Caco-2 (cell line): ENCODE measurements around the gene SOX5. TPM values are rescaled to one million over a fixed set of nuclear protein-coding genes. Genes with fewer than 3 reads are reported as not detected.

Source experiments
- BruUV-seq: library from RNA; stranded (reverse); fragments of 400-500 nt; replicated peaks from 2 replicates; lab custom pipeline; 2021; lab: Mats Ljungman, UMichigan
- CTCF ChIA-PET: fragments of 300-600 bp; sonication (Branson Sonifier 250); formaldehyde crosslinking; loops from one replicate; lab custom pipeline; 2022; ENCODE audit warnings: antibody characterized with exemption; lab: Charles Lee
- POLR2A ChIA-PET: fragments of 300-600 bp; sonication (Branson Sonifier 250); formaldehyde crosslinking; loops from one replicate; lab custom pipeline; 2022; ENCODE audit warnings: antibody characterized with exemption; lab: Charles Lee
- DNase-seq, 2 experiments: peaks; one replicate each; pipeline versions ENCODE4 v3.0.0 to v3.0.0-alpha.2; 2020 to 2022
- H3K27me3 ChIP-seq: replicated peaks from 2 replicates; pipeline ENCODE4 v1.6.0; 2011; ENCODE audit warnings: low read length; ENCODE audit not compliant: control insufficient read depth, insufficient read depth
- H3K36me3 ChIP-seq: 2 replicates; pipeline ENCODE4 v1.5.1; 2011; ENCODE audit warnings: low read length; ENCODE audit not compliant: control insufficient read depth, insufficient read depth
- H3K4me1 ChIP-seq: fragments of 250-450 bp; sonication (Bioruptor Pico); 2 replicates; pipeline ENCODE4 v1.5.1; 2020; ENCODE audit warnings: mild to moderate bottlenecking
- H3K4me3 ChIP-seq: 2 replicates; pipeline ENCODE4 v1.5.1; 2011; ENCODE audit warnings: low read depth, mild to moderate bottlenecking, control low read depth, low read length
- H3K9me3 ChIP-seq: fragments of 250-450 bp; sonication (Bioruptor Pico); 2 replicates; pipeline ENCODE4 v1.5.1; 2020; ENCODE audit warnings: mild to moderate bottlenecking, moderate library complexity
- H3K27ac Mint-ChIP-seq: one replicate; pipeline ENCODE4 v1.8.0; 2022; ENCODE audit warnings: mixed read lengths; ENCODE audit not compliant: unreplicated experiment
- H3K27me3 Mint-ChIP-seq: one replicate; pipeline ENCODE4 v1.8.0; 2022; ENCODE audit warnings: mixed read lengths; ENCODE audit not compliant: insufficient read depth, unreplicated experiment
- H3K36me3 Mint-ChIP-seq: one replicate; pipeline ENCODE4 v1.8.0; 2022; ENCODE audit warnings: mild to moderate bottlenecking, mixed read lengths; ENCODE audit not compliant: insufficient read depth, unreplicated experiment
- H3K4me1 Mint-ChIP-seq: one replicate; pipeline ENCODE4 v1.8.0; 2022; ENCODE audit warnings: low read depth, mixed read lengths; ENCODE audit not compliant: unreplicated experiment
- H3K4me3 Mint-ChIP-seq: one replicate; pipeline ENCODE4 v1.8.0; 2022; ENCODE audit warnings: mild to moderate bottlenecking, moderate library complexity, mixed read lengths; ENCODE audit not compliant: unreplicated experiment
- H3K9me3 Mint-ChIP-seq: one replicate; pipeline ENCODE4 v1.8.0; 2022; ENCODE audit warnings: mixed read lengths; ENCODE audit not compliant: unreplicated experiment
- intact Hi-C: fragments of 100-400 bp; cut with micrococcal nuclease; formaldehyde crosslinking; loops from one replicate; pipeline ENCODE4 v1.10.0; 2022; ENCODE audit not compliant: unreplicated experiment
- total RNA-seq: library from RNA; stranded (reverse); gene quantifications from 2 replicates; pipeline ENCODE4 v1.2.3, GENCODE V29; 2022
- TF ChIP-seq, protein P1 (sequence below), 2 experiments: fragments of 200-600 bp in 1 of 2; IDR thresholded peaks; 1 replicate in 1 of 2; 2 replicates in 1 of 2; pipeline versions ENCODE4 v1.5.1 to v1.8.0; 2011 to 2022; ENCODE audit warnings: antibody characterized with exemption in 1 of 2, control low read depth in 1 of 2, inconsistent platforms in 1 of 2, low read depth in 1 of 2, low read length in 1 of 2, mild to moderate bottlenecking in 1 of 2, moderate library complexity in 1 of 2; ENCODE audit not compliant: insufficient read depth in 1 of 2, severe bottlenecking in 1 of 2, unreplicated experiment in 1 of 2

The SOX5 gene
- total RNA-seq, 1 experiment from 2014 or later: 15.4 TPM

DNA sequence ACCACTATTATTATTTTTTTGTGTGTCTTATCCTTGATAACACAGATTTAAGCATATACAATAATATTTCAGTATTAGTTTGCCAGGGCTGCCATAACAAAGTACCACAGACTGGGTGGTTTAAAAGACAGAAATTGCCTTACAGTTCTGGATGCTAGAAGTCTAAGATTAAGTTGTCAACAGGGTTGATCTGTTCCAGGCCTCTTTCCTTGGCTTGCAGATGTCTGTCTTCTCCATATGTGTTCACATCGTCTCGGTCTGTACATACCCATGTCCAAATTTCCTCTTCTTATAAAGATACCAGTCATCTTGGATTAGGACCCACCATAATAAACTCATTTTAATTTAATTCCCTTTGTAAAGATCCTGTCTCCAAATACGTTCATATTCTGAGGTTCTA, 204.8 kb downstream of the SOX5 start:
- intact Hi-C loops: no loop called here
- no peaks in the 10 kb centered on the region for H3K27me3 Mint-ChIP-seq
- peaks cover 9% of the 10 kb centered on the region for H3K4me1 Mint-ChIP-seq

DNA sequence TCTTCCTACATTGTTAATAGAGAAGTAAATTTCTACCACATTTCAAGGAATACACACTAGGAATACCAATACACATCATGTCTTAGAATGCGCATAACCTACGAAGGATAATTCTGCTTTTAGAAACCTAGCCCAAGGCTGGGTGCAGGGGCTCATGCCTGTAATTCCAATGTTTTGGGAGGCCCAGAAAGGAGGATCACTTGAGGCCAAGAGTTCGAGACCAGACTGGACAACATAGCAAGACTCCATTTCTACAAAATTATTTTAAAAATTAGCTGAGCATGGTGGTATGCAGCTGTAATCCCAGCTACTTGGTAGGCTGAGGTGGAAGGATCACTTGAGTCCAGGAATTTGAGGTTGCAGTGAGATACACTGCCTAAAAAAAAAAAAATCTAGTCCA, 206.9 kb downstream of the SOX5 start:
- POLR2A ChIA-PET: no interaction called here

More for the DNA sequence above, 204.8 kb downstream of the SOX5 start:
- Histone ChIP-seq H3K4me3 (no peak overlapping the region), H3K27me3 (no peaks in the 10 kb centered on the region), H3K4me1 (no peaks in the 10 kb centered on the region), H3K9me3 (no peaks in the 10 kb centered on the region), H3K36me3 (no peaks in the 10 kb centered on the region)
- POLR2A ChIA-PET: no interaction called here
- TF ChIP-seq, protein P1, sequence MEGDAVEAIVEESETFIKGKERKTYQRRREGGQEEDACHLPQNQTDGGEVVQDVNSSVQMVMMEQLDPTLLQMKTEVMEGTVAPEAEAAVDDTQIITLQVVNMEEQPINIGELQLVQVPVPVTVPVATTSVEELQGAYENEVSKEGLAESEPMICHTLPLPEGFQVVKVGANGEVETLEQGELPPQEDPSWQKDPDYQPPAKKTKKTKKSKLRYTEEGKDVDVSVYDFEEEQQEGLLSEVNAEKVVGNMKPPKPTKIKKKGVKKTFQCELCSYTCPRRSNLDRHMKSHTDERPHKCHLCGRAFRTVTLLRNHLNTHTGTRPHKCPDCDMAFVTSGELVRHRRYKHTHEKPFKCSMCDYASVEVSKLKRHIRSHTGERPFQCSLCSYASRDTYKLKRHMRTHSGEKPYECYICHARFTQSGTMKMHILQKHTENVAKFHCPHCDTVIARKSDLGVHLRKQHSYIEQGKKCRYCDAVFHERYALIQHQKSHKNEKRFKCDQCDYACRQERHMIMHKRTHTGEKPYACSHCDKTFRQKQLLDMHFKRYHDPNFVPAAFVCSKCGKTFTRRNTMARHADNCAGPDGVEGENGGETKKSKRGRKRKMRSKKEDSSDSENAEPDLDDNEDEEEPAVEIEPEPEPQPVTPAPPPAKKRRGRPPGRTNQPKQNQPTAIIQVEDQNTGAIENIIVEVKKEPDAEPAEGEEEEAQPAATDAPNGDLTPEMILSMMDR (IDR thresholded peaks at IDR 0.05; ENCODE audit: insufficient read depth in 1 of 2, low read depth in 1 of 2, low read length in 1 of 2, severe bottlenecking in 1 of 2, unreplicated experiment in 1 of 2): no peak
- DNase-seq: no peak
- CTCF ChIA-PET: no interaction called here
- no TSS peak for BruUV-seq
- Mint-ChIP-seq H3K36me3 (no peaks in the 10 kb centered on the region), H3K9me3 (peaks cover 11% of the 10 kb centered on the region), H3K27ac (no peak overlapping the region), H3K4me3 (no peak overlapping the region)

DNA sequence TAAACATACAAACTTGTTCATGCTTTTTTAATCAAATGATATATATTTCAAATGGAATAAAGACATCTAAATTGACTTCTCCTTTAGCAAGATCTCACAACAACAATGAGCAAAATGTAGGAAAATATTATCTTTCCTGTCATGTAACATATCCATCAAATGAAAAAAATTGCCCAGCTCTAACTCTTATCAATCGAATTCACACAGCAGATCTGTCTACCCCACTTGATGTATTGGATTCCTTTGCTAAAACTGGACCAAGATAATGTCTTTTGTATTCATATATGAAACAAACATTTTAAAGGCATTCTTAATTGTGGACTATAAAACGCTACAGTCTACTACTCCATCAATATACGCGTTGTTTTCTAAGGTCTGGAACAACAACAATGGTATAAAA, 218.0 kb downstream of the SOX5 start:
- peaks cover 15% of the 10 kb centered on the region for H3K4me1 Mint-ChIP-seq
- no peaks in the 10 kb centered on the region for H3K36me3 Mint-ChIP-seq
- no peaks in the 10 kb centered on the region for H3K27me3 Mint-ChIP-seq
- BruUV-seq: no TSS peak
- TF ChIP-seq, protein P1 (IDR thresholded peaks at IDR 0.05; ENCODE audit: insufficient read depth in 1 of 2, low read depth in 1 of 2, low read length in 1 of 2, severe bottlenecking in 1 of 2, unreplicated experiment in 1 of 2): no peak
- H3K4me3 Mint-ChIP-seq: no peak overlapping the region
- intact Hi-C loops: no loop called here
- CTCF ChIA-PET: no interaction called here
- H3K4me3 ChIP-seq: no peak overlapping the region
- no peak for DNase-seq
- H3K36me3 ChIP-seq: no peaks in the 10 kb centered on the region
- H3K9me3 Mint-ChIP-seq: no peaks in the 10 kb centered on the region
- H3K27ac Mint-ChIP-seq: no peak overlapping the region
- no peaks in the 10 kb centered on the region for H3K27me3 ChIP-seq
- POLR2A ChIA-PET: no interaction called here
- no peaks in the 10 kb centered on the region for H3K4me1 ChIP-seq
- H3K9me3 ChIP-seq: no peaks in the 10 kb centered on the region

More for the DNA sequence above, 206.9 kb downstream of the SOX5 start:
- H3K9me3 ChIP-seq: no peaks in the 10 kb centered on the region
- H3K4me3 Mint-ChIP-seq: no peak overlapping the region
- intact Hi-C loops: no loop called here
- no peaks in the 10 kb centered on the region for H3K27me3 ChIP-seq
- no peaks in the 10 kb centered on the region for H3K27me3 Mint-ChIP-seq
- CTCF ChIA-PET: no interaction called here
- BruUV-seq: no TSS peak
- no peak overlapping the region for H3K4me3 ChIP-seq
- no peaks in the 10 kb centered on the region for H3K36me3 Mint-ChIP-seq
- DNase-seq: no peak
- TF ChIP-seq, protein P1 (IDR thresholded peaks at IDR 0.05; ENCODE audit: insufficient read depth in 1 of 2, low read depth in 1 of 2, low read length in 1 of 2, severe bottlenecking in 1 of 2, unreplicated experiment in 1 of 2): no peak
- H3K9me3 Mint-ChIP-seq: peaks cover 16% of the 10 kb centered on the region
- H3K4me1 Mint-ChIP-seq: peaks cover 28% of the 10 kb centered on the region
- no peaks in the 10 kb centered on the region for H3K36me3 ChIP-seq
- no peak overlapping the region for H3K27ac Mint-ChIP-seq
- peaks cover 19% of the 10 kb centered on the region for H3K4me1 ChIP-seq
